K562 (cell line): ENCODE measurements around the gene FOXL3. TPM values are rescaled to one million over a fixed set of nuclear protein-coding genes. Genes with fewer than 3 reads are reported as not detected.

Experiments
- AFF1 ChIP-seq, 2 experiments: fragments of 450-650 bp; IDR thresholded peaks; 2 replicates each; pipeline ENCODE4 v1.6.1; 2018; ENCODE audit warnings: mild to moderate bottlenecking in 2 of 2, low read depth in 1 of 2; ENCODE audit not compliant: partially characterized antibody in 2 of 2
- HSF4 ChIP-seq: fragments of 250-450 bp; sonication (Bioruptor Pico); IDR thresholded peaks from 2 replicates; pipeline ENCODE4 v2.1.2; 2022; ENCODE audit warnings: mild to moderate bottlenecking, moderate library complexity, borderline replicate concordance
- MECOM ChIP-seq: fragments of 250-450 bp; sonication (Bioruptor Pico); IDR thresholded peaks from 2 replicates; pipeline ENCODE4 v1.8.0; 2022; ENCODE audit warnings: inconsistent platforms
- MGA ChIP-seq: fragments of 450-650 bp; IDR thresholded peaks from 2 replicates; pipeline ENCODE4 v1.6.1; 2016; ENCODE audit warnings: mild to moderate bottlenecking, moderate library complexity
- RHOXF2B ChIP-seq: fragments of 250-450 bp; sonication (Bioruptor Pico); conservative IDR thresholded peaks from 2 replicates; pipeline ENCODE4 v1.5.1; 2021
- TGIF2 ChIP-seq: sonication (generic); formaldehyde crosslinking; IDR thresholded peaks from 2 replicates; pipeline ENCODE4 v1.8.1; 2022; ENCODE audit warnings: mild to moderate bottlenecking, missing genetic modification reagents, moderate library complexity
- ZNF212 ChIP-seq: fragments of 450-650 bp; formaldehyde crosslinking; IDR thresholded peaks from 2 replicates; pipeline ENCODE4 v1.4.0; 2020; ENCODE audit warnings: mild to moderate bottlenecking
- ZNF584 ChIP-seq: fragments of 200-800 bp; sonication (Bioruptor generic); IDR thresholded peaks from 2 replicates; pipeline ENCODE4 v1.6.1; 2016; ENCODE audit warnings: low read depth, mild to moderate bottlenecking, missing genetic modification characterization, missing compliant biosample characterization
- polyA plus RNA-seq, 8 experiments: library from polyadenylated mRNA; depleted of rRNA in 4 of 8; stranded (reverse) in 5 of 8; unstranded in 3 of 8; fragments of >200 nt; fragmentation: Nextera tagmentation in 2 of 8; fragmentation: Illumina TruSeq in 1 of 8; extraction: Ambion mirVana in 2 of 8; extraction: Trizol in 1 of 8; gene quantifications; 2 replicates each; pipeline versions ENCODE4 v1.2.1 to v1.2.3, GENCODE V29; 2011 to 2014; ENCODE audit warnings: inconsistent platforms in 1 of 8, missing spikeins in 1 of 8
- total RNA-seq, 7 experiments: library from RNA; depleted of rRNA in 6 of 7; stranded (reverse); fragments of >200 nt in 6 of 7; fragmentation: Illumina TruSeq in 2 of 7; extraction: Trizol in 2 of 7; gene quantifications; 2 replicates each; pipeline versions ENCODE4 v1.2.1 to v1.2.3, GENCODE V29; 2011 to 2021; ENCODE audit warnings: low replicate concordance in 1 of 7

The FOXL3 gene
- total and polyA plus RNA-seq, 9 of the 15 experiments (the other 6 are each of a cell fraction or from before 2014, with no cell fraction given), result not detected

GRCh38 chr7:257647-257992, 32.4 kb upstream of the FOXL3 start (continued):
- no peak for TF ChIP-seq MGA
- TF ChIP-seq ZNF212 (CRISPR knock-in tag), result no peak
- TF ChIP-seq AFF1 (IDR thresholded peaks at IDR 0.05; ENCODE audit: low read depth in 1 of 2, partially characterized antibody in 2 of 2), result no peak
- TF ChIP-seq RHOXF2B (CRISPR knock-in tag), result no peak
- TF ChIP-seq ZNF584, result no peak
- no peak for TF ChIP-seq MECOM (CRISPR knock-in tag)
- TF ChIP-seq HSF4 (CRISPR knock-in tag), result no peak
- no peak for TF ChIP-seq TGIF2 (CRISPR knock-in tag)
